Left forelimb (tissue), 1 donor: Measurements from ENCODE around the gene GALNT9.

Experiments used
- DNase-seq: peaks from one replicate; pipeline ENCODE4 v3.0.0-alpha.2; 2018; ENCODE audit warnings: low spot score

GALNT9 gene

DNA sequence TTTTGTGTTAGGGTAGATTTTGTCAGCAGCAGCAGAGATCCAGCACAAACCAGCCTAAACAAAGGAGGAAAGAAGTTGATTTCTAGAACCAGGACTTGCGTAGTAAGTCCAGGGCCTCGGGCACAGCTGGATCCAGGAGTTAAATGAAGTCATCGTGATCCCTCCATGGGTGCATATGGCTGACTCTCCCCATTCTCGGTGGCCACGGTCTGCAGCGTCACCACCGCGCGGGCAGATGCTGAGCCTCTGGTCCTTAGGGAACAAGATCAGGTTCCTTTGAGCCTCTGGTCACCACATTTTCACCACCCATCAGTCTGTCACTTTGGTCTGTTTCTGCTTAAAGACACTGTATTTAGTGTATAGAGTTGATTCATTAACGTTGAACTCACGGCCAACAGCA is 14.8 kb upstream of the GALNT9 start:
- DNase-seq: no peak

DNA sequence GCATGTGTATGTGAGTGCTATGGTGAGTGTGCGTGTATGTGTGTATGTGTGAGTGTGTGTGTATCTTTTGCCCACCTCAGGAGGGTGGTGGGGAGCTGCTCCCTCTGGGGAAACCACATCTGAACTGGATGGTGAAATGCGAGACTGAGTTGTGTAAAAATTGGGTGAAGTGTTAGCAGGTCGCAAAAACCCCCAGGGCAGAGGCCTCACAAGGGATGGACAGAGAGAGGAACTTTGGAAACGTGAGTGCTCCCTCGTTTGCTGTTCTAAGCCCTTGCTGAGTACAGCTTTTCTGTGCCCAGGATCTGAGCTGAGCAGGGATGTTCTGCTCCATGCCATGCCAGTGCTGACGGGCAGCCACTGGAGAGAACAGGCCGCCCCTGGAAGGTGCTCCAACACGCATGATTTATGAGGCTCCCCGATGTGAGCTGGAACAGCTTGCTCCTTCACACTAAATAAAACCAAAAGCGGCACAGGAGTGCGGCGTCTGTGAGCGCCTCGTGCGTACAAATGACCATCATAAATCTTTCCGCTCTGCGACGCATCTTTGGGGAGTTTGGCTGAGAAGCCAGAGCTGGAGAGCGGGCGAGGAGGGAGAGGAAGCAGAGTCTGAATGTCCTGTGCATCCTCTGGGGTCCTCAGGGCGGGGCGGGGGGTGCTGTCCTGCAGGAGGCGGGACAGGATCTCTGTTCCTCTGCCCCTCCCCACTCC is 14.1 kb upstream of the GALNT9 start:
- no peak for DNase-seq

- no peak for DNase-seq
These were observed 13.2 kb upstream of the GALNT9 start for GRCh38 chr12:132342251-132343227.

DNA sequence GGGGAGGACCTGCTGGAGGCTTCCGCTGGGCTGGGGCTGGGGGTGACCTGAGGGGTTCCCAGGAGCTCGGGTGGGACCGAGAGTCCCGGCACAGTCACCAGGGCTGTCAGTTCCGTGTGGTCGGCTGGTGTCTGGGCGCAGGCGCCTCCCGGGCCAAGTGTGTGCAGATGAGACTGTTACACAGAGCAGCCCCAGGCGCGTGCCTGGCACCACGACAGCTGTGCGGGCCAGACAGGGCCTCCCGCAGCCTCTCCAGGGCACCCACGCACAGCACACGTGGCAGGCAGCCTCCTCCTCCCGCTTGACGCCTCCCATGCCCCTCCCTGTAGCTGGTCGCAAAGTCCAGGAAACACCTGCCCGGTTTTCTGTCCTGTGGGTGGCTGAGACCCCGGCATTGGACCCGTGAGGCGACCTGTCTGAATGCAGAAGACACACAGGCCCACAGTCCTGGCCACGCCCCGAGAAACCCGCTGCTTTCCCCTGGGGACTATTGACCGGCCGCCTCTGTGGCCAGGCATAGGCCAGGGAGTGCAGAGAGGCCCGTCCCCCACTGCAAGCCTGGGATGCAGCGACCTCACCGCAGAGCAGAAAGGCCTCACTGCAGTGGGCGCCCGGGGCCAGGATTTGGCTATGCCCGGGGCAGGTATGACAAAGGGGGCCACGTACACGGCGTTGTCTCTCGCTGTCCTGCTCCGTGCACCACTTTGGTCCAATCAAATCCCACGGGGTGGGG is 12.1 kb upstream of the GALNT9 start:
- DNase-seq: no peak

- DNase-seq: no peak
These were observed 11.1 kb upstream of the GALNT9 start for GRCh38 chr12:132340266-132341035.

DNA sequence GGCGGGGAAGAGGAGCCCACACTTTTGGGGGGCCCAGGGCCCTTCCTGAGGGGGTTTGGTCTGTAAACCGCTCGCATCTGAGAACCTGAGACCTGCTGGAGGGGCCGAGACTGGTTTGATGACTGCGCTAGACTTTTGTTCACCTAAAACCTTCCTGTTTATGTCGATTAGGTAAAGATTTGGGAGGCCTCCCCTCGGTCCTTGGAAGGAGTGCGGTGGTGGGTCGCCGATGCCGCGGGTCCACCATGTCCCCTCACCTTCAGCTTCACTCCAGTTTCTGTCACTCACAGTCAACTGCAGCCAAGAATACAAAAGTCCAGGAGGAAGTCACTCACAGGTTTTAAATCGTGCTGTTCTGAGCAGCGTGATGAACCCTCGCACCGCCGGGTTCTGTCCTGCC is 10.5 kb upstream of the GALNT9 start:
- DNase-seq: no peak

DNA sequence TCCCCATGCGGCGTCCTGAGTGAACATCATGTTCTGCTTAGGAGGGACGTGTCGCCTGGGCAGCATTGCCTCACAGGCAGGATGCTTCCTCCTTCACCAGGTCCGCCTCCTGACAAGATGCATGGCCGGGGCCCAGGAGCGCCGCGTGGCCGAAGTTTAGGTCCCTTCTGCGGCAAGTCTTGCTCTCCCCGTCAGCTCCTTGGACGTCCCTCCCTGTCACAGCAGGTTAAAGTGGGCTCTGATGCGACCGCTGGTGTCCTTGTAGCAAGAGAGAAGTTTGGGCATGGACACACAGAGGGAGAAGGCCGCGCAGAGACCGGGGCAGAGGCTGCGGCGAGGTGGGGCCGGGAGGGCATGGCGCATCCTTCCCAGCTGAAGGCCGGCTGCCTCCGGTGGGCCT is 9.4 kb upstream of the GALNT9 start:
- no peak for DNase-seq

- DNase-seq: no peak
These were observed 8.9 kb upstream of the GALNT9 start for GRCh38 chr12:132338311-132338710.

DNA sequence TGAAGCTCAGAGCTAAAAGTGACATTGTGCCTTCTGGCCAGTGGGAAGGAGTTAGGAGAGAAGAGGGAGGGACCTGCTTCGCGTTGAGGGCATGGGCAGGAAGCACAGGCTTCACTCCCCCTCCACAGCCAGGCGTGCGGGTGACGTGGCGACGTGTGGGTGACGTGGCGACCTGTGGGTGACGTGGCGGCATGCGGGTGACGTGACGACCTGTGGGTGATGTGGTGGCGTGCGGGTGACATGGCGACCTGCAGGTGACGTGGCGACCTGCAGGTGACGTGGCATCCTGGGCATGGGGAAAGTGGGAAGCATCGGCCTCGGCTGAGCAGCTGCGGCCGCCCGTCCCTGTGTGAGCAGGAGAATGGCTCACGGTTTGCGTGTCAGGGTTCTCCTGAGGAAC is 8.2 kb upstream of the GALNT9 start:
- no peak for DNase-seq

GRCh38 chr12:132336451-132337413 is 7.3 kb upstream of the GALNT9 start:
- no peak for DNase-seq

- DNase-seq: no peak
These were observed 5.9 kb upstream of the GALNT9 start for GRCh38 chr12:132335179-132335756.

- no peak for DNase-seq
These were observed 4.4 kb upstream of the GALNT9 start for GRCh38 chr12:132333766-132334165.

DNA sequence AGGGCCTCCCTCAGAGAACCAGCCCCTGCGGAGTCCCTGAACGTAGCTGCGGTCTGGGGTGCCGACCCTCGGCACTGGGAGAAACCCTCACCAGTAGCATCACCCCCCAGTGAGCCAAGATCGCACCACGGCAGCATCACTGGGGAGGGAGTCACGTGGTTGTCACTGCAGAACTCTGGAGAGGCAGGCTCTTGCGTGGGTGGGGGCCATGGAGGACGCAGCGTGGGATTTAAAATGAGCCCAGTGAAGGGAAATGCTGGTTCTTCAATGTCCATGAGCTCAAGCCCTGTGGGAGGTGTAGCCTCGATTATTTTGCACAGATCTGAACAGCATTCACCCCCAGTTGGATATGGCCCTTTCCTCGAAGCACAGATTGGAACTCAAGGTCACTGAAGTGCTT is 3.9 kb upstream of the GALNT9 start:
- no peak for DNase-seq

GRCh38 chr12:132330549-132330881 is 1.1 kb upstream of the GALNT9 start:
- DNase-seq: no peak

- DNase-seq: no peak
These were observed 545 bp upstream of the GALNT9 start for GRCh38 chr12:132329720-132330548.

- DNase-seq: no peak
These were observed 933 bp downstream of the GALNT9 start for GRCh38 chr12:132328282-132329029.

- DNase-seq: no peak
These were observed 1.8 kb downstream of the GALNT9 start for GRCh38 chr12:132327336-132328171.

DNA sequence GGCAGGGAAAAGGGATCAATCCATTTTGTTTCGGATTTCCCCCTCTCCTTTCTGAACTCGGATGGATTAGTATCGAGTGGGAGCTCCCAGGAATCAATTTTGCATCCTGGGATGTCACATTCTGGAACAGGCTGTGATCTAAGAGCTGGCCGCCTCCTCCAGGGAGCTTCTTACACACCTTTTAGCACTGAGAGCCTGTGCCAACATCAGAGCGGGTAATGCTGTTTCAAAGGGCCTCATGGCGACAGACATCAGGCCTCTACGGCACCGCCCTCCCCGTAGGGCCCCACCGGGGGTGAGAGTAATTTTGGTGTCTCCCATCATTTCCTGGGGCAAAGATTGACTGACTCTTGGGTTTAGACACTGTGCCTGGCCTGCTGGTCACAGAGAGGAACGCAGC is 2.7 kb downstream of the GALNT9 start:
- no peak for DNase-seq
